Kidney (tissue), 14 donors: ENCODE measurements around the gene SPECC1. TPM values are rescaled to one million over a fixed set of nuclear protein-coding genes. Genes with fewer than 3 reads are reported as not detected.
A peak's percentile ranks its signal among the peaks of the same experiment; 100 is the strongest.

ENCODE experiments used
- DNase-seq, 5 donors: peaks; one replicate each; pipeline ENCODE4 v3.0.0-alpha.2; 2013 to 2020
- FAIRE-seq: peaks from 2 replicates; lab custom pipeline; 2012; peaks lifted over from hg19 to GRCh38; lab: Jason Lieb, UNC
- H3K27ac ChIP-seq, 2 donors: one replicate each; pipeline ENCODE4 v1.7.0; 2013; ENCODE audit warnings: low read depth in 2 of 2, low read length in 2 of 2, inconsistent platforms in 1 of 2
- H3K27me3 ChIP-seq: one replicate; pipeline ENCODE4 v1.7.1; 2013; ENCODE audit warnings: low read length, inconsistent platforms; ENCODE audit not compliant: control insufficient read depth, insufficient read depth
- H3K36me3 ChIP-seq, 3 donors: one replicate each; pipeline versions ENCODE4 v1.7.0 to v1.7.1; 2013; ENCODE audit warnings: low read length in 3 of 3, control low read depth in 1 of 3, inconsistent platforms in 1 of 3; ENCODE audit not compliant: insufficient read depth in 3 of 3, control insufficient read depth in 2 of 3
- H3K4me1 ChIP-seq, 3 donors: one replicate each; pipeline versions ENCODE4 v1.7.0 to v1.7.1; 2013; ENCODE audit warnings: low read length in 3 of 3, inconsistent platforms in 1 of 3, low read depth in 1 of 3; ENCODE audit not compliant: control insufficient read depth in 2 of 3, insufficient read depth in 2 of 3
- H3K4me3 ChIP-seq, 3 donors: one replicate each; pipeline versions ENCODE4 v1.7.0 to v1.8.1; 2013; ENCODE audit warnings: low read length in 3 of 3, control low read depth in 1 of 3, inconsistent platforms in 1 of 3
- H3K9ac ChIP-seq, 3 donors: one replicate each; pipeline versions ENCODE4 v1.7.0 to v1.7.1; 2013; ENCODE audit warnings: low read length in 3 of 3, control low read depth in 1 of 3, inconsistent platforms in 1 of 3
- H3K9me3 ChIP-seq, 3 donors: one replicate each; pipeline versions ENCODE4 v1.7.0 to v1.7.1; 2013; ENCODE audit warnings: low read length in 3 of 3, control low read depth in 1 of 3, inconsistent platforms in 1 of 3; ENCODE audit not compliant: control insufficient read depth in 2 of 3, insufficient read depth in 1 of 3
- CTCF ChIP-seq: IDR thresholded peaks from 3 replicates; pipeline ENCODE4 v1.5.1; 2012; ENCODE audit warnings: mild to moderate bottlenecking, moderate library complexity, borderline replicate concordance; ENCODE audit not compliant: insufficient read depth; ENCODE audit errors: extremely low read depth
- intact Hi-C: fragments of 100-400 bp; cut with DNase I; formaldehyde crosslinking; loops from one replicate; pipeline ENCODE4 v1.11.1; 2022
- polyA plus RNA-seq: library from polyadenylated mRNA; stranded (reverse); fragments of 350-450 nt; fragmentation: Illumina TruSeq; extraction: RNeasy Lipid Tissue Mini Kit (QIAGEN cat#74804); gene quantifications from one replicate; pipeline ENCODE4 v1.2.3, GENCODE V29; 2014; ENCODE audit warnings: low read depth, low replicate concordance; ENCODE audit not compliant: insufficient read depth
- total RNA-seq: library from RNA; stranded (reverse); fragmentation: NEBNext Ultra II Directional; extraction: Animal tissue kit (Norgen Biotek cat#: 25700); gene quantifications from one replicate; pipeline ENCODE4 v1.2.1, GENCODE V29; 2021
- donor health status: control.
- donor health status: control.
- donor health status: control.
- donor health status: control.
- donor health status: control.
- donor health status: DM: yes; HTN: yes; CAD: no.
- donor health status: Normal renal cell carcinoma (clear cell type).

The SPECC1 gene
- total and polyA plus RNA-seq, 2 donors from 2014 or later: 7.6 to 29.1 TPM

- DNase-seq (no peak), FAIRE-seq (no peak)
- H3K27me3 ChIP-seq: no peaks in the 10 kb centered on the region
- H3K9me3 ChIP-seq: no peaks in the 10 kb centered on the region
- intact Hi-C loops: no loop called here
- no peak overlapping the region for H3K4me3 ChIP-seq
- no peak overlapping the region for H3K9ac ChIP-seq
- no peak for TF ChIP-seq CTCF
- no peaks in the 10 kb centered on the region for H3K36me3 ChIP-seq
- H3K4me1 ChIP-seq: no peaks in the 10 kb centered on the region
- no peak overlapping the region for H3K27ac ChIP-seq
Measured at GRCh38 chr17:20200865-20201458, 191.8 kb downstream of the SPECC1 start.

DNA sequence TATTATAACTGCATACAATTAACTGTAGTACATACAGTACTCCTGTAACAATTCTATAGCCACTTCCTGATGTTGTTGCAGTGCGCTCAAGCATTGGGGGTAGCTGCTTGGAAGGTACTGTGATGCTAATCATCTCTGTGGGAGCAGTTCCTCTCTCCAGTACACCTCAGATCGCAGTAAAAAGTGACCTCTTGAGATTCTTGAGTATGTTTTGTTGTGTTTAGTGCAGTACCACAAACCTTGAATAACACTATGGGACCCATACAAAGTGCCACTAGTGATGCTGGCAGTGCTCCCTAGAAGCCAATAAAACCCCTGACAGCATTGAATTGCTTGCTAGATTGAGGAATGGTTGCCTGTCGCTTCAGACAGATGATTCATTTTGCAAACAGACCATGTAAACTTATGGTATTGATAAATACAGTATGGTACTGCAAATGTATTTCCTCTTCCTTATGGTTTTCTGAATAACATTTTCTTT, 193.0 kb downstream of the SPECC1 start:
- Histone ChIP-seq H3K4me3 (no peak overlapping the region), H3K27ac (no peak overlapping the region), H3K9me3 (no peaks in the 10 kb centered on the region), H3K4me1 (no peaks in the 10 kb centered on the region), H3K27me3 (no peaks in the 10 kb centered on the region), H3K9ac (no peak overlapping the region), H3K36me3 (no peaks in the 10 kb centered on the region)
- intact Hi-C loops: no loop called here
- DNase-seq (no peak), FAIRE-seq (no peak)
- TF ChIP-seq CTCF: no peak

DNA sequence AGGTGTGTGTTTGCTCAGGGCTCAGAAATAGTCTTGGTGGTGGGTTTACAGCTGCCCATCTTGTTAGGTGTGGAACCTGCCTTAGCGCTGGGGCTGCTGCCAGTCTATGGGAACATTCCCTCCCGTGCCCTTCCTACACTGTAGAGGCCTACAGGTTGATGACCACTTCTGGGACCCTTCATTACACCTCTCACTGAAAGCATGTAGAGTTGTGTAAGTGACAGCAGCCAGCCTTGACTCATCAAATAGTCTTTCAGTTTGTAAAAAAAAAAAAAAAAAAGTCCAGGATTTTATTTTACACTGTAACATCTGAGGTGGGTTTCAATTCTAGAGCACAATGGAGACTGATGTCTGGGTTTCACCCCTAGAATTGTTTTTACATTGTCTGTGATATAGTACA, 193.9 kb downstream of the SPECC1 start:
- intact Hi-C loops: no loop called here
- H3K4me1 ChIP-seq: no peaks in the 10 kb centered on the region
- no peak overlapping the region for H3K9ac ChIP-seq
- H3K9me3 ChIP-seq: no peaks in the 10 kb centered on the region
- H3K27me3 ChIP-seq: no peaks in the 10 kb centered on the region
- H3K27ac ChIP-seq: no peak overlapping the region
- TF ChIP-seq CTCF: no peak
- no peak overlapping the region for H3K4me3 ChIP-seq
- no peaks in the 10 kb centered on the region for H3K36me3 ChIP-seq
- no peak for FAIRE-seq
- no peak for DNase-seq

DNA sequence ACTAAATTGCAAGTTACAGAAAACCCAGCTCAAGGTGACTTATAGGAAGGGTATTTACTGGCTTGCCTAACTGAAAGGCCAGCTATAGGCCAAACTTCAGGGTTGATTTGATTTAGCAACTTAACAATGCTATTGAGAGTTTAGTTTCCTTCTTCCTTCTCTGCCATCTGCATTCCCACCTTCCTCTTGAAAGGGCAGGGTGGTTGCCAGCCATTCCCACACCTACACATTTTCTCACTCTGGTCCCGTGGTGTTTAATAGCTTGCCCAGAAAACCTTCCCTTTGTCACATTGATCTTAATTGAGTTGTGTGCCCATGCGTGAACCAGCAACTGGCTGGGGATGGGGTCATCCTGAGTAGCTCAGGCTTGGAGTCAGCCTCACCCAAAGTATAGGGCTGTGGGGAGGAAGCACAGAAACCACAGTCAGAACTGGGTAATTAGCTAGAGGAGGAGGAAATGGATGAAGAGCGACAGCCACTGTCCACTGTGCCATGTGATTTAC, 194.7 kb downstream of the SPECC1 start:
- H3K9me3 ChIP-seq: no peaks in the 10 kb centered on the region
- no peaks in the 10 kb centered on the region for H3K36me3 ChIP-seq
- H3K4me1 ChIP-seq: no peaks in the 10 kb centered on the region
- no peak overlapping the region for H3K4me3 ChIP-seq
- H3K9ac ChIP-seq: no peak overlapping the region
- no peak for FAIRE-seq
- no peak for TF ChIP-seq CTCF
- intact Hi-C loops: no loop called here
- H3K27ac ChIP-seq: no peak overlapping the region
- no peaks in the 10 kb centered on the region for H3K27me3 ChIP-seq
- peak in 3 of 5 donors; percentile 24 to 69 (median 66) for DNase-seq
